GM21515 (cell line): ENCODE results near the gene NPFF.
"Not testable (repeated sequence)": the region's sequence is repeated elsewhere in the genome, so short reads cannot be mapped to it uniquely, and the experiment has no call there.

Source experiments
- ATAC-seq: cut with Tn5 transposase; IDR thresholded peaks from one replicate; pipeline ENCODE4 v1.9.1; 2021; ENCODE audit not compliant: unreplicated experiment

The NPFF gene

GRCh38 chr12:53506881-53507602, at the start of gene NPFF:
TSS of gene NPFF (minus strand) at chr12:53507484. CDS start at chr12:53507474, 10 bp downstream.
- ATAC-seq = no peak

- ATAC-seq = no peak
Measured at GRCh38 chr12:53552361-53553327, 45.4 kb upstream of the NPFF start.

GRCh38 chr12:53551889-53552291, 44.6 kb upstream of the NPFF start:
- ATAC-seq = no peak

GRCh38 chr12:53550595-53550994, 43.3 kb upstream of the NPFF start:
- no peak for ATAC-seq

GRCh38 chr12:53550131-53550530, 42.8 kb upstream of the NPFF start:
- not testable (repeated sequence) for ATAC-seq

GRCh38 chr12:53548354-53548753, 41.1 kb upstream of the NPFF start:
- not testable (repeated sequence) for ATAC-seq

- ATAC-seq = peak; percentile 73
Measured at GRCh38 chr12:53543539-53543938, 36.3 kb upstream of the NPFF start.

- ATAC-seq = no peak
Measured at GRCh38 chr12:53539526-53539925, 32.2 kb upstream of the NPFF start.

GRCh38 chr12:53538209-53538689, 31.0 kb upstream of the NPFF start:
- ATAC-seq = no peak

GRCh38 chr12:53536962-53537361, 29.7 kb upstream of the NPFF start:
- no peak for ATAC-seq

- no peak for ATAC-seq
Measured at GRCh38 chr12:53533471-53533870, 26.2 kb upstream of the NPFF start.

- ATAC-seq = no peak
Measured at GRCh38 chr12:53532524-53533445, 25.5 kb upstream of the NPFF start.

- ATAC-seq = no peak
Measured at GRCh38 chr12:53532021-53532420, 24.7 kb upstream of the NPFF start.

GRCh38 chr12:53530920-53531319, 23.6 kb upstream of the NPFF start:
- no peak for ATAC-seq

- no peak for ATAC-seq
Measured at GRCh38 chr12:53530061-53530460, 22.8 kb upstream of the NPFF start.

- ATAC-seq = no peak
Measured at GRCh38 chr12:53524476-53524875, 17.2 kb upstream of the NPFF start.

- no peak for ATAC-seq
Measured at GRCh38 chr12:53523131-53523530, 15.8 kb upstream of the NPFF start.

GRCh38 chr12:53518381-53518780, 11.1 kb upstream of the NPFF start:
- ATAC-seq = no peak

- ATAC-seq = no peak
Measured at GRCh38 chr12:53516758-53517455, 9.6 kb upstream of the NPFF start.

- no peak for ATAC-seq
Measured at GRCh38 chr12:53515291-53515680, 8.0 kb upstream of the NPFF start.
